GM12878 (cell line): Measurements from ENCODE around the gene SETD1A. TPM values are rescaled to one million over a fixed set of nuclear protein-coding genes. Genes with fewer than 3 reads are reported as not detected.

Source experiments
- ATAC-seq: fragments of 200-7000 bp; cut with Tn5 transposase; 3 replicates; pipeline ENCODE4 v1.9.1; 2020; ENCODE audit warnings: mild to moderate bottlenecking, moderate library complexity
- BruUV-seq: library from RNA; stranded (reverse); fragments of 400-500 nt; replicated peaks from 2 replicates; lab custom pipeline; 2021; lab: Mats Ljungman, UMichigan
- CTCF ChIA-PET: fragments of 300-600 bp; sonication (Branson Sonifier 250); formaldehyde crosslinking; extraction: SDS; loops from one replicate; lab custom pipeline; 2021; ENCODE audit warnings: inconsistent platforms; lab: Yijun Ruan, JAX
- POLR2A ChIA-PET: fragments of 350-600 bp; formaldehyde crosslinking; extraction: SDS; loops from one replicate; lab custom pipeline; 2021; ENCODE audit warnings: inconsistent platforms; lab: Charles Lee
- RAD21 ChIA-PET: fragments of 300-600 bp; sonication (Branson Sonifier 250); formaldehyde crosslinking; loops from one replicate; lab custom pipeline; 2023; ENCODE audit warnings: antibody characterized with exemption; ENCODE audit not compliant: unreplicated experiment; lab: Charles Lee
- SMC1A ChIA-PET: fragments of 300-600 bp; sonication (Branson Sonifier 250); formaldehyde crosslinking; loops from one replicate; lab custom pipeline; 2023; ENCODE audit not compliant: unreplicated experiment, uncharacterized antibody; lab: Charles Lee
- DNase-seq: peaks from one replicate; pipeline ENCODE4 v3.0.0-alpha.2; 2011; ENCODE audit warnings: low read depth, low spot score
- FAIRE-seq: peaks from 3 replicates; lab custom pipeline; 2011; peaks lifted over from hg19 to GRCh38; lab: Jason Lieb, UNC
- H2AFZ ChIP-seq: 2 replicates; pipeline ENCODE4 v1.6.0; 2011; ENCODE audit warnings: low read depth, low read length, control low read depth; ENCODE audit not compliant: control insufficient read depth
- H3K27ac ChIP-seq: 2 replicates; pipeline ENCODE4 v1.5.1; 2011; ENCODE audit warnings: control low read depth; ENCODE audit not compliant: control insufficient read depth, insufficient read depth
- H3K27me3 ChIP-seq, 2 experiments: replicated peaks in 1 of 2; 2 replicates each; pipeline versions ENCODE4 v1.6.0 to v1.6.1; 2011; ENCODE audit warnings: low read length in 1 of 2; ENCODE audit not compliant: control insufficient read depth in 2 of 2, insufficient read depth in 2 of 2
- H3K36me3 ChIP-seq, 2 experiments: 2 replicates each; pipeline ENCODE4 v1.5.1; 2011; ENCODE audit warnings: low read length in 1 of 2; ENCODE audit not compliant: control insufficient read depth in 2 of 2, insufficient read depth in 2 of 2
- H3K4me1 ChIP-seq: 2 replicates; pipeline ENCODE4 v1.6.1; 2011; ENCODE audit warnings: mild to moderate bottlenecking, low read length, moderate library complexity, mixed read lengths; ENCODE audit not compliant: control insufficient read depth, insufficient read depth
- H3K4me2 ChIP-seq: 2 replicates; pipeline ENCODE4 v1.6.0; 2011; ENCODE audit warnings: control low read depth; ENCODE audit not compliant: control insufficient read depth, insufficient read depth
- H3K4me3 ChIP-seq: fragments of 200-600 bp; sonication (generic); 2 replicates; pipeline ENCODE4 v1.5.1; 2016
- H3K79me2 ChIP-seq: 2 replicates; pipeline ENCODE4 v1.6.0; 2011; ENCODE audit warnings: low read length; ENCODE audit not compliant: control insufficient read depth, insufficient read depth
- H3K9ac ChIP-seq: 2 replicates; pipeline ENCODE4 v1.8.0; 2011; ENCODE audit warnings: low read length, control low read depth, mixed read lengths; ENCODE audit not compliant: control insufficient read depth, insufficient read depth
- H3K9me3 ChIP-seq: replicated peaks from 3 replicates; pipeline ENCODE4 v1.5.1; 2011; ENCODE audit warnings: mild to moderate bottlenecking, low read length; ENCODE audit not compliant: control insufficient read depth, insufficient read depth
- H4K20me1 ChIP-seq: 2 replicates; pipeline ENCODE4 v1.6.0; 2011; ENCODE audit not compliant: control insufficient read depth, insufficient read depth
- ATF2 ChIP-seq: IDR thresholded peaks from 2 replicates; pipeline ENCODE4 v1.6.1; 2012; ENCODE audit warnings: low read length, inconsistent platforms
- ATF7 ChIP-seq: fragments of 450-650 bp; IDR thresholded peaks from 2 replicates; pipeline ENCODE4 v1.6.1; 2016; ENCODE audit warnings: low read depth, mild to moderate bottlenecking
- BACH1 ChIP-seq: fragments of 450-650 bp; IDR thresholded peaks from 2 replicates; pipeline ENCODE4 v1.6.1; 2017; ENCODE audit warnings: mild to moderate bottlenecking, borderline replicate concordance
- BHLHE40 ChIP-seq, 2 experiments: fragments of 450-650 bp in 1 of 2; IDR thresholded peaks; 2 replicates each; pipeline ENCODE4 v1.6.1; 2011 to 2017; ENCODE audit warnings: low read depth in 2 of 2, borderline replicate concordance in 1 of 2, improper control_type of control experiment in 1 of 2, low read length in 1 of 2, mild to moderate bottlenecking in 1 of 2
- DPF2 ChIP-seq: fragments of 450-650 bp; IDR thresholded peaks from 2 replicates; pipeline ENCODE4 v1.6.1; 2017; ENCODE audit warnings: mild to moderate bottlenecking
- FOS ChIP-seq: IDR thresholded peaks from 3 replicates; pipeline ENCODE4 v1.6.1; 2011; ENCODE audit warnings: borderline replicate concordance; ENCODE audit not compliant: insufficient read length; ENCODE audit errors: extremely low read depth
- KLF5 ChIP-seq: fragments of 450-650 bp; IDR thresholded peaks from 2 replicates; pipeline ENCODE4 v1.6.1; 2014; ENCODE audit warnings: mild to moderate bottlenecking; ENCODE audit not compliant: partially characterized antibody
- LARP7 ChIP-seq: fragments of 450-650 bp; IDR thresholded peaks from 2 replicates; pipeline ENCODE4 v1.6.1; 2017; ENCODE audit warnings: mild to moderate bottlenecking
- MTA2 ChIP-seq: fragments of 450-650 bp; IDR thresholded peaks from 2 replicates; pipeline ENCODE4 v1.6.1; 2016; ENCODE audit warnings: low read depth, mild to moderate bottlenecking, moderate library complexity
- MTA3 ChIP-seq: IDR thresholded peaks from 2 replicates; pipeline ENCODE4 v1.6.1; 2012; ENCODE audit warnings: low read length, inconsistent platforms, borderline replicate concordance
- MXI1 ChIP-seq: fragments of 150-350 bp; IDR thresholded peaks from 2 replicates; pipeline ENCODE4 v1.6.1; 2011; ENCODE audit warnings: low read depth, mild to moderate bottlenecking, inconsistent platforms, low read length, improper control_type of control experiment
- NFIC ChIP-seq: IDR thresholded peaks from 2 replicates; pipeline ENCODE4 v1.6.1; 2012; ENCODE audit warnings: low read depth, mild to moderate bottlenecking, inconsistent platforms, low read length, moderate library complexity
- NR2F1 ChIP-seq: fragments of 450-650 bp; conservative IDR thresholded peaks from 2 replicates; pipeline ENCODE4 v1.6.1; 2017; ENCODE audit warnings: mild to moderate bottlenecking
- REST ChIP-seq: IDR thresholded peaks from 2 replicates; pipeline ENCODE4 v1.6.1; 2012; ENCODE audit warnings: mild to moderate bottlenecking, low read depth, low read length
- RUNX3 ChIP-seq: IDR thresholded peaks from 2 replicates; pipeline ENCODE4 v1.6.1; 2012; ENCODE audit warnings: low read length, inconsistent platforms
- SP1 ChIP-seq: IDR thresholded peaks from one replicate; pipeline ENCODE4 v1.6.1; 2011; ENCODE audit warnings: low read depth, low read length
- SPI1 ChIP-seq: IDR thresholded peaks from 2 replicates; pipeline ENCODE4 v1.6.1; 2011; ENCODE audit warnings: low read depth, mild to moderate bottlenecking, low read length, moderate library complexity, borderline replicate concordance; ENCODE audit not compliant: insufficient read depth
- ZNF622 ChIP-seq: fragments of 450-650 bp; IDR thresholded peaks from 2 replicates; pipeline ENCODE4 v1.6.1; 2017; ENCODE audit warnings: mild to moderate bottlenecking, inconsistent platforms
- WGBS: methylation state at CpG from one replicate; pipeline ENCODE4 v1.1.6; 2016; ENCODE audit warnings: low lambda C conversion rate; ENCODE audit not compliant: insufficient replicate concordance, insufficient coverage; ENCODE audit errors: missing lambda C conversion rate; 5-methylcytosine and 5-hydroxymethylcytosine counted together
- in situ Hi-C: fragments of 300-500 bp; cut with MboI; formaldehyde crosslinking; loops from 9 replicates; pipeline ENCODE4 v1.14.3; 2018; ENCODE audit warnings: mixed read lengths
- intact Hi-C: fragments of 100-400 bp; cut with micrococcal nuclease; formaldehyde crosslinking; loops from one replicate; pipeline ENCODE4 v1.14.2; 2022; ENCODE audit not compliant: unreplicated experiment
- polyA plus RNA-seq, 11 experiments: library from polyadenylated mRNA; depleted of rRNA in 4 of 11; unstranded in 6 of 11; stranded (reverse) in 5 of 11; fragments of >200 nt; fragmentation: Nextera tagmentation in 4 of 11; fragmentation: Illumina TruSeq in 1 of 11; extraction: Ambion mirVana in 4 of 11; extraction: Trizol in 1 of 11; gene quantifications; 1 replicate in 1 of 11; 2 replicates in 10 of 11; pipeline versions ENCODE4 v1.2.1 to v1.2.3, GENCODE V29; 2011 to 2016; ENCODE audit warnings: inconsistent platforms in 2 of 11, missing spikeins in 2 of 11, low read depth in 1 of 11
- total RNA-seq, 4 experiments: library from RNA; depleted of rRNA in 3 of 4; stranded (reverse); fragments of >200 nt in 3 of 4; fragmentation: Illumina TruSeq in 1 of 4; extraction: Trizol in 1 of 4; gene quantifications; 2 replicates each; pipeline versions ENCODE4 v1.2.1 to v1.2.3, GENCODE V29; 2013 to 2021

Gene SETD1A
- total and polyA plus RNA-seq, 10 of the 15 experiments (the other 5 are each of a cell fraction or from before 2014, with no cell fraction given), result 0.02 to 25.9 (median 4.9) TPM

DNA sequence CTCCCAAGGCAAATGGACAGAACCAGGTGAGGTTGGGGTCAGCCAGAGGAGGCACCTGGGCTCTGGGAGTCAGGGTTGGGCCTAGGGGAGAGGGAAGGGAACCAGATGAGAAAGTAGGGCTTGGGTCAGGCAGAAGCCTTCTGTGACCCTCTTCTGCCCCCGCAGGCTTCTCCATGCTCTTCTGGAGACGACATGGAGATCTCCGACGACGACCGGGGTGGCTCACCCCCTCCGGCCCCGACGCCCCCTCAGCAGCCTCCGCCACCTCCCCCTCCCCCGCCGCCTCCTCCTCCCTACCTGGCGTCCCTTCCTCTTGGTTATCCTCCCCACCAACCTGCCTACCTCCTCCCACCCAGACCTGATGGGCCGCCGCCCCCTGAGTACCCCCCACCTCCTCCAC, 7.9 kb downstream of the SETD1A start:
- H3K36me3 ChIP-seq, result peaks cover 22 to 31% of the 10 kb centered on the region in 2 experiments
- no peak for TF ChIP-seq MTA3
- TF ChIP-seq MTA2, result no peak
- TF ChIP-seq BACH1, result no peak
- TF ChIP-seq SPI1, result no peak
- TF ChIP-seq ATF7, result no peak
- TF ChIP-seq NFIC, result no peak
- TF ChIP-seq BHLHE40 (IDR thresholded peaks at IDR 0.05; ENCODE audit: borderline replicate concordance in 1 of 2, low read depth in 2 of 2, low read length in 1 of 2), result no peak
- no peak for TF ChIP-seq SP1
- no peak for TF ChIP-seq REST
- TF ChIP-seq ZNF622, result no peak
- TF ChIP-seq MXI1, result no peak
- TF ChIP-seq KLF5, result no peak
- TF ChIP-seq NR2F1, result no peak
- TF ChIP-seq RUNX3, result no peak
- no peak for TF ChIP-seq ATF2
- no peak for TF ChIP-seq FOS
- TF ChIP-seq DPF2, result no peak
- TF ChIP-seq LARP7, result no peak
- no peaks in the 10 kb centered on the region for H4K20me1 ChIP-seq
- SMC1A ChIA-PET, result no interaction called here
- DNase-seq, result no peak
- RAD21 ChIA-PET, result no interaction called here
- no peak overlapping the region for H3K9ac ChIP-seq
- H2AFZ ChIP-seq, result no peak overlapping the region
- BruUV-seq, result no TSS peak
- WGBS, result no CpG with 5 or more reads among the region's 15 CpGs
- POLR2A ChIA-PET, result no interaction called here
- no peaks in the 10 kb centered on the region for H3K79me2 ChIP-seq
- in situ Hi-C loops, result no loop called here
- H3K9me3 ChIP-seq, result no peaks in the 10 kb centered on the region
- CTCF ChIA-PET, result interaction anchor here (1.2 kb wide), 1 partner anchor 12 kb away, joined by 4 read pairs; no protein-coding TSS in a partner anchor
- no peak for ATAC-seq
- intact Hi-C loops, result no loop called here
- H3K27me3 ChIP-seq, result no peaks in the 10 kb centered on the region
- H3K27ac ChIP-seq, result no peak overlapping the region
- FAIRE-seq, result no peak
- H3K4me3 ChIP-seq, result no peak overlapping the region
- H3K4me1 ChIP-seq, result no peaks in the 10 kb centered on the region
- H3K4me2 ChIP-seq, result no peak overlapping the region
